ENCODE measurements around the gene ADCYAP1R1. TPM values are rescaled to one million over a fixed set of nuclear protein-coding genes. Genes with fewer than 3 reads are reported as not detected.

Gene ADCYAP1R1
- total RNA-seq, 1 experiment from 2014 or later = 0.12 TPM

DNA sequence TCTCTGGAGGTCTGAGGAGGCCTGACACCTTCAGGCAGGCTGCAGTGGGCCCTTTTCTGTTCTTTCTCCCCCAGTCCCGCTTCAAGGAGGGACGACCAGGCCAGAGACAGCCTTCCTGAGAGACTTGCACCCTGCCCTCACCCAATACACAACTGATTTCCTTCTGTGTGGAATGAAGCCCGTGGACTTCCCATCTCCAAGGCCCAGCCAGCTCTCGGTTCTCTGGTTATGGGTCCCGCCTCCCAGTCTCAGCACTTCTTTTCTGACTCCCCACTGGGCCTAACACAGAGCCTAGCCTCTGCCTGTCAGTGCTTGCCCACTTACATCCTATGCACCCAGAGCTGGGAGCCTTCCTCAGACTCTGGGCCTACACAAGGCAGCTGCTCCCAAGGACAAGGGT is 24.1 kb upstream of the ADCYAP1R1 start (continued):
- TF ChIP-seq ELF1 (IDR thresholded peaks at IDR 0.05; ENCODE audit: borderline replicate concordance, low read depth) (no peak), JUND (IDR thresholded peaks at IDR 0.05) (no peak)

DNA sequence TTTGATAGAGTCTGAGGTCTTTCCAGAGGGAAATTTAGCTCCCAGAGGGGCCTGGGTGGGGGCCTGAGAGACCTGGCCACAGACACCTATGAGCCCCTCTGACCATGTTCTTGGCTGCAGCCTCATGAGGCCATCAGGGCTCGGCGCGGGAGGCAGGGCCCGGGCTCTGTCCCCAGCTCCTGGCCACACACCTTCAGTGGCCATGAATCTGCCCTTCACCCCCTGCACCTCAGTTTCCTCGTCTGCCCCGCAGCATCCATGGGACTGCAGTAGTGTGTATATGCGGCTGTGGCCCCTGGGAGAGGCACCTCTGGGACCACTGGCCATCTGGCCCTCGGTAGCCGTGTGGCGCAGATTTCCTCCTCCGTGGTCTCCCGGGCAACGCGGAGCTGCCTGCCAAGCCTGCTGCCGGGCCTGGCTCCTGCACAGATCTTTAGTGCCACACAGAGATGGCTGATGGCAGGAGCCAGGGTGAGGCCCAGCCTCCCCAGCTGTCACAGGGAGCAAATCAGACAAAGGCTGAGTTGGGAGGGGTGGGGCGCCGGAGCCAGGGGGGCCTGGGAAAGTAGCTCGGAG is 23.6 kb upstream of the ADCYAP1R1 start:
- RAD21 ChIA-PET (ENCODE audit: low non-redundant PET in 1 of 2, low total read pairs in 2 of 2, uncharacterized antibody in 2 of 2, unreplicated experiment in 2 of 2) = no interaction called here
- TF ChIP-seq SP1 (IDR thresholded peaks at IDR 0.05; ENCODE audit: low read depth) (no peak), EZH2 (IDR thresholded peaks at IDR 0.05) (no peak), POLR2AphosphoS5 (IDR thresholded peaks at IDR 0.05; ENCODE audit: low read depth, low read length) (no peak), CBX3 (IDR thresholded peaks at IDR 0.05; ENCODE audit: low read depth) (no peak), YY1 (IDR thresholded peaks at IDR 0.05; ENCODE audit: extremely low read depth, insufficient replicate concordance, low read depth, low read length) (no peak), TCF7L2 (IDR thresholded peaks at IDR 0.05; ENCODE audit: borderline replicate concordance, extremely low read depth, insufficient read depth, insufficient read length) (no peak), RAD21 (IDR thresholded peaks at IDR 0.05; ENCODE audit: low read depth) (no peak), REST (IDR thresholded peaks at IDR 0.05; ENCODE audit: low read depth) (no peak), FOSL1 (IDR thresholded peaks at IDR 0.05; ENCODE audit: low read depth) (no peak), EZH2phosphoT487 (IDR thresholded peaks at IDR 0.05; ENCODE audit: borderline replicate concordance) (no peak), ZFX (IDR thresholded peaks at IDR 0.05) (no peak), SIN3A (IDR thresholded peaks at IDR 0.05; ENCODE audit: low read depth) (no peak), JUND (IDR thresholded peaks at IDR 0.05) (no peak), SRF (IDR thresholded peaks at IDR 0.05; ENCODE audit: low read depth) (no peak), ELF1 (IDR thresholded peaks at IDR 0.05; ENCODE audit: borderline replicate concordance, low read depth) (no peak), ZNF274 (IDR thresholded peaks at IDR 0.05; ENCODE audit: low read depth, low read length) (no peak)
- TF ChIP-seq, protein P1, sequence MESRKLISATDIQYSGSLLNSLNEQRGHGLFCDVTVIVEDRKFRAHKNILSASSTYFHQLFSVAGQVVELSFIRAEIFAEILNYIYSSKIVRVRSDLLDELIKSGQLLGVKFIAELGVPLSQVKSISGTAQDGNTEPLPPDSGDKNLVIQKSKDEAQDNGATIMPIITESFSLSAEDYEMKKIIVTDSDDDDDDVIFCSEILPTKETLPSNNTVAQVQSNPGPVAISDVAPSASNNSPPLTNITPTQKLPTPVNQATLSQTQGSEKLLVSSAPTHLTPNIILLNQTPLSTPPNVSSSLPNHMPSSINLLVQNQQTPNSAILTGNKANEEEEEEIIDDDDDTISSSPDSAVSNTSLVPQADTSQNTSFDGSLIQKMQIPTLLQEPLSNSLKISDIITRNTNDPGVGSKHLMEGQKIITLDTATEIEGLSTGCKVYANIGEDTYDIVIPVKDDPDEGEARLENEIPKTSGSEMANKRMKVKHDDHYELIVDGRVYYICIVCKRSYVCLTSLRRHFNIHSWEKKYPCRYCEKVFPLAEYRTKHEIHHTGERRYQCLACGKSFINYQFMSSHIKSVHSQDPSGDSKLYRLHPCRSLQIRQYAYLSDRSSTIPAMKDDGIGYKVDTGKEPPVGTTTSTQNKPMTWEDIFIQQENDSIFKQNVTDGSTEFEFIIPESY (IDR thresholded peaks at IDR 0.05; ENCODE audit: extremely low read depth, insufficient replicate concordance, low read length) = no peak
- Histone ChIP-seq H3K27me3 (ENCODE audit: insufficient read depth, low read length) (peaks cover 3% of the 10 kb centered on the region; the same call in 1 of the 2 replicates), H3K36me3 (ENCODE audit: control insufficient read depth in 1 of 2, insufficient read depth in 2 of 2, low read length in 2 of 2) (no peaks in the 10 kb centered on the region), H3K27ac (ENCODE audit: low read depth, low read length) (no peak overlapping the region), H3K4me1 (ENCODE audit: control insufficient read depth in 1 of 2, insufficient read depth in 2 of 2, low read length in 2 of 2) (no peaks in the 10 kb centered on the region), H2AFZ (ENCODE audit: low read depth, low read length, poor library complexity, severe bottlenecking) (no peak overlapping the region), H3K9me3 (ENCODE audit: control insufficient read depth in 1 of 2, insufficient read depth in 1 of 2, low read depth in 1 of 2, low read length in 2 of 2) (no peaks in the 10 kb centered on the region), H3K4me2 (ENCODE audit: low read length) (no peak overlapping the region), H4K20me1 (ENCODE audit: insufficient read depth) (no peaks in the 10 kb centered on the region), H3K9ac (ENCODE audit: low read length) (no peak overlapping the region), H3K9me2 (ENCODE audit: insufficient read depth) (no peaks in the 10 kb centered on the region), H3K4me3 (replicated peaks in 1 of 2; ENCODE audit: low read depth in 1 of 2, low read length in 2 of 2) (no peak overlapping the region), H3K79me2 (ENCODE audit: insufficient read depth, low read length) (no peaks in the 10 kb centered on the region)
- DNase-seq (ENCODE audit: low read depth, low spot score) (no peak), ATAC-seq (no peak)
- intact Hi-C loops (cut with micrococcal nuclease) = no loop called here
- BruUV-seq (replicated peaks) = no TSS peak
- POLR2A ChIA-PET = no interaction called here
- CTCF ChIA-PET = no interaction called here

Measured in HCT116 (cell line).